Adrenal gland (tissue), 5 donors: Measurements from ENCODE around the gene CDC7.

Experiments used
- CTCF ChIP-seq, 6 experiments: fragments of 450-650 bp in 4 of 6; fragments of 200-600 bp in 2 of 6; sonication (generic) in 1 of 6; IDR thresholded peaks; 1 replicate in 5 of 6; 2 replicates in 1 of 6; pipeline versions ENCODE4 v1.5.1 to v1.8.0; 2016 to 2021; ENCODE audit warnings: antibody characterized with exemption in 6 of 6, mild to moderate bottlenecking in 2 of 6, moderate library complexity in 1 of 6
- POLR2A ChIP-seq, 2 donors: fragments of 450-650 bp; IDR thresholded peaks; one replicate each; pipeline ENCODE4 v1.6.1; 2017; ENCODE audit warnings: antibody characterized with exemption in 2 of 2, mild to moderate bottlenecking in 2 of 2, moderate library complexity in 1 of 2
- donor health status: DM: no; HTN: no; CAD: no.

GRCh38 chr1:91569411-91570119 is 68.9 kb downstream of the CDC7 start:
- TF ChIP-seq CTCF (IDR thresholded peaks at IDR 0.05) (no peak), POLR2A (IDR thresholded peaks at IDR 0.05) (no peak)
